GM12892 (cell line): ENCODE measurements around the gene ZDHHC14.

ENCODE experiments used
- DNase-seq: peaks from one replicate; pipeline ENCODE4 v3.0.0; 2011; ENCODE audit not compliant: insufficient read length
- FAIRE-seq: peaks from 2 replicates; lab custom pipeline; 2011; peaks lifted over from hg19 to GRCh38; lab: Jason Lieb, UNC
- POLR2A ChIP-seq: IDR thresholded peaks from 2 replicates; pipeline ENCODE4 v1.6.1; 2011; ENCODE audit warnings: low read depth, low read length, control low read depth
- POLR2AphosphoS5 ChIP-seq: IDR thresholded peaks from 2 replicates; pipeline ENCODE4 v1.6.1; 2011; ENCODE audit warnings: low read depth, low read length, control low read depth
- TAF1 ChIP-seq: IDR thresholded peaks from 2 replicates; pipeline ENCODE4 v1.6.1; 2011; ENCODE audit warnings: low read depth, mild to moderate bottlenecking, control low read depth, low read length, borderline replicate concordance

ZDHHC14 gene

DNA sequence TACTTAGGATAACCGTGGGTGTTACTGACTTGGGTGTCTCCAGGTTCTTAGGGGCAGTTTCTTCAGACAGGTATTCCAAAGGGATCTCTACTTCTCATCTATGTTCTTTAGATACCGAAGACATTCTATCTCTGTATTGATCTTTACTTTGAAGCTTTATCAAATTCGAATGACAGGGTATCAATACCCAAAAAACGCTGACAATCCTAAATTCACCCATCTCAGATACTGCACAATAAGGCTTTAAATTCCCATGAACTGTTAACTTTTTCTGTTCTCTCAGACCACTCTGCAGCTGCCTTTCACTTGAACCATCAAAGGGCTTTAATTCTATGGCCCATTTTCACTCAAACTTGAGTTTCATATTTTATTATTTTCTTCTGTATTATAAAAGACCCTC, 72.1 kb downstream of the ZDHHC14 start:
- TF ChIP-seq POLR2A (no peak), TAF1 (no peak), POLR2AphosphoS5 (no peak)
- DNase-seq (no peak), FAIRE-seq (no peak)

DNA sequence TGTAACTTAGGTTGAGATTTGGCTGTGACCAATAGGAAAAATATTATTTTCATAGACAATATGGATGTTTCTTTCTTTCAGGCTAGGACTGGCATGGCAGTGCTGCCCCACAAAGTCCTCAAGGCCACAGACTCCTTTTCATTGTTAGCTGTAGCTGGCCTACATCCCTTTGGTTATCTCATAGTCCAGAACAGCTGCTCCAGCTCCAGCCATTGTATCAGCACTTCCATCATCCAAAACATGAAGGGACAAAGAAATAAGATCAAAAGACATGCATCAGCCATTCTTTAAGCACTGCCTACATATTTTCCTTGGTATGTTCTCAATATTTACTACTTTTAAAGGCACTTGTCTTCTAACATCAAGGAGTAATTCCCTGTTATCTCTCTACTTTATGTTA, 73.0 kb downstream of the ZDHHC14 start:
- TF ChIP-seq TAF1, result no peak
- TF ChIP-seq POLR2AphosphoS5, result no peak
- no peak for TF ChIP-seq POLR2A
- no peak for FAIRE-seq
- DNase-seq, result no peak

DNA sequence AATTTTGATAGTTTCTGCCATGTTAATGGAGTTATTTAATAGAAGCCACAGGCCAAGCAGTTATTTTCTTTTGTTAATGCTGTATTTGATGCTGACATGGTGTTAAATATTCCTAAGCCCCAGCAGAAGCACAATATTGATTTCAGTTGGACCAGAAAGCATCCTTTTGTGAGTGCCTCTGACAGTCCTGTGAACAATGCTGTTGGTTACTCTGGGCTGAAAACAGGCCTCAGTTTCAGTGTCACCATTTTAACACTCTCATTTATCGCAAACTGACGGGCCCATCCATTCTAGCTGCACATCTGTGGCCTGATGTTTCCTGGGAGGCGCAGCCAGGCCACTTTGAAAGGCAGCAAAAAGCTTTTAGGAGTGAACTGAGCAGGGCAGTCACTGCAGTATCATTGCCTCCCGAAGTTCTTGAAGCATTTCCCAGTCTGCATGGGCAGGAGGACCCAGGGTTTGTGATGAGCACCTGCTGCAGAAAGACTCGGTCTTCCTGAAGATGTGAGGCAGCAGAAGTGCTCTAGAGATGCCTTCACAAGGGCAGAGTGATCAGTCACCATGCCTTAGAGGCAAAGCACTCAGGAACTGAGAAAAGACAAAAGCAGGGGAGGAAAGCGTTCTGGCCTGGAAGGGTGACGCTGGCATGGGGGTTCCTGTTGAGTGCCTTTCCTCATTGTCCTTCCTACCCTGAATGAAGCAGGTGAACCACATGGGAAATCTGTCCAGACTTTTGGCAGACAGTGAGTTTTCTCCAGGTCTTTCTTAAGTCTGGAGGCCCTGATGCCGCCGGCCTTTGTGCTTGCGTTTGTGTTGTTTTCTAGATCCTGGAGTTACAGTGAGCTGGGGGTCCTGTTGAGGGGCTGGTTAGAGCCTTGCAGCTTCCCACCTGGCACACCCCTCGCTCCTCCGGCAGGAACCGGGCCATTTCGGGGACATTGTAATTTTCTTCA, 74.0 kb downstream of the ZDHHC14 start:
- DNase-seq (no peak), FAIRE-seq (no peak)
- TF ChIP-seq POLR2AphosphoS5 (no peak), POLR2A (no peak), TAF1 (no peak)

DNA sequence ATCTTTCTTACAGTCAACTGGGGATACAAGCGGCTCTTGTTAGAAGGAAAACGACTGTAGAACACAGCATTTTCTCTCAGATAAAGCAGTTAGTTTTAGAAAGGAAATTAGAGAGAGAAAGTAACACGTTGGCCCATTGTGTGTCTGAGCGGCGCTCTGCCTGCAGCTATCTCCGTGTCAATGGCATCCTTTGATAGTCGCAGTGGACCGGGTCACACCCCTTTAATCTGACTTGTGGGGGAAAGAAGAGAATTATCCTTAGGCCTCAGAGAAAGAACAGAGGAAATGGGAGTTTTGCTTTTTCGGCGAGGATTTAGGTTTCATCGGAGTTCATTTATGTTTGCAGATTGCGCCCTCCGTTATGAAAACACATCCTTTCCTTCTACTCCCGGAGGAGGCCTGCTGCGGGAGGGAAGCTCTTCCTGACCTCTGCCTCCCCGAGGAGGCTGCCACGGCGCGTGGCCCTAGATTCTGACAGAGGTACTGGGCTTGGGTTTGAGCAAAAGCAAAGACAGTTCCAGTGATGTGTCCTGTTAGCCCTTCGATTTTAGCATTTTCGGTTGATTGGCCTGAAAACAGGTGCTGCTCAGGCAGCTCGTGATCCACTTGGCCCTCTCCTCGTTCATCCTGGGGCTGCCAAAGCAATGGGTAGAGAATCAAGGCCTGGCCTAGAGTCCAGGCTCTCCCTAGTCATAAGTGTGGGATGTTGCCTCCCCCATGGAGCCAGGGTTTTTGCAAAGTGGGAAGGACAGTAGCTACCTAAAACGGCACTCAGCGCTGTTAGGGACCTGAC, 74.9 kb downstream of the ZDHHC14 start:
- DNase-seq (no peak), FAIRE-seq (no peak)
- TF ChIP-seq POLR2AphosphoS5 (no peak), POLR2A (no peak), TAF1 (no peak)

DNA sequence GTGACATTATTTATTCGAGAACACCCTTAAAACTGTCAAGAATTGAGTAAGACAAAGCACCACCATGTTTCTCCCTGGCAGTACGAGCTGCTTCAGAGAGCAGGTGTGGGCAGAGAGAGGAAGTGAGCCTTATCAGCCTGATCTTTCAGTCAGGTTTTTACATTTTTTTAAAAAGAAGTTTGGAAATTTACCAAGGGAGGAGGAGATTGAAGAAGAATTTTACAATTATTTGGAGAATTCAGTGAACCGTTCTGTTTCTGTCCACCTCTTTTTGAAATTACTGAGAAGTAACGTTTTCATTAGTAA, 75.5 kb downstream of the ZDHHC14 start:
- DNase-seq (no peak), FAIRE-seq (no peak)
- TF ChIP-seq TAF1 (no peak), POLR2AphosphoS5 (no peak), POLR2A (no peak)

DNA sequence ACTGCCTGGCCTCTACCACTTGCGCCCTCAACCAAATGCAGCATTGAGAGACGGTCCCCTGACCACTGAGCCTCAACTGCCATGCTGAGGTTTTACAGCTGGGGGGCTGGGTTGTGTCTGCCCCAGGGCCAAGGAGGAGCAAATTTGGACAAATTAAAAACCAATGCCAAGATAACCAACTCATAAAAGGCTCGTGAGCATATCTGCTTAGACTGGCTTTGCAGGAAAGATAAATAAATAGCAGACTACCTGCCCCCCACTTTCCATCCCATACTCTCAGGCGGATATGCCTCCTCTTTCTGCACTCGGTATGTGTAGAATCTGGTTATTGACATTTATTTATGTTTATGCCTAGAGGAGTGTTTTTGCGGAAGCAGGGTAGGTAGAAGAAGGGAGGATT, 76.8 kb downstream of the ZDHHC14 start:
- FAIRE-seq (no peak), DNase-seq (no peak)
- TF ChIP-seq POLR2A, result no peak
- TF ChIP-seq TAF1, result no peak
- no peak for TF ChIP-seq POLR2AphosphoS5

DNA sequence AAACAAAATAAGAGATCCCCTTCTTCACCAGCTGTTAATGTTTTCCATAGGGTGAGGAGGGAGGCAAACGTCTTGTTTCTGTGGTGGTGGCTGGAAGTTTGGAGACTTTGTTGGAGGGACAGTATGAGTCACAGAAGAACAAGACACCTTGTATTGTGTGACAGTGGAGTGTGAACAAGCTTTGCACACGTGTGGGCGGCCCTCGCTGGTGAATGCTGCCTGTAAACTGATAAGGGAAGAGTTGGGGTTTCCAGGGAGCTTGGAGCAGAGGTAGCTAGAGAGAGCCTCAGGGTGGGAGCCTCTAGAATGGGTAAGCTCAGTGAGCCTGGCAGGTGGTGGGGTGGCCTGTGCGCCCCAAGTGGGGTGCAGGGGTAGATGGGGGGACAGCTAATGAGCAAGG, 78.3 kb downstream of the ZDHHC14 start:
- no peak for DNase-seq
- TF ChIP-seq POLR2A, result no peak
- no peak for TF ChIP-seq TAF1
- no peak for TF ChIP-seq POLR2AphosphoS5
- FAIRE-seq, result no peak

DNA sequence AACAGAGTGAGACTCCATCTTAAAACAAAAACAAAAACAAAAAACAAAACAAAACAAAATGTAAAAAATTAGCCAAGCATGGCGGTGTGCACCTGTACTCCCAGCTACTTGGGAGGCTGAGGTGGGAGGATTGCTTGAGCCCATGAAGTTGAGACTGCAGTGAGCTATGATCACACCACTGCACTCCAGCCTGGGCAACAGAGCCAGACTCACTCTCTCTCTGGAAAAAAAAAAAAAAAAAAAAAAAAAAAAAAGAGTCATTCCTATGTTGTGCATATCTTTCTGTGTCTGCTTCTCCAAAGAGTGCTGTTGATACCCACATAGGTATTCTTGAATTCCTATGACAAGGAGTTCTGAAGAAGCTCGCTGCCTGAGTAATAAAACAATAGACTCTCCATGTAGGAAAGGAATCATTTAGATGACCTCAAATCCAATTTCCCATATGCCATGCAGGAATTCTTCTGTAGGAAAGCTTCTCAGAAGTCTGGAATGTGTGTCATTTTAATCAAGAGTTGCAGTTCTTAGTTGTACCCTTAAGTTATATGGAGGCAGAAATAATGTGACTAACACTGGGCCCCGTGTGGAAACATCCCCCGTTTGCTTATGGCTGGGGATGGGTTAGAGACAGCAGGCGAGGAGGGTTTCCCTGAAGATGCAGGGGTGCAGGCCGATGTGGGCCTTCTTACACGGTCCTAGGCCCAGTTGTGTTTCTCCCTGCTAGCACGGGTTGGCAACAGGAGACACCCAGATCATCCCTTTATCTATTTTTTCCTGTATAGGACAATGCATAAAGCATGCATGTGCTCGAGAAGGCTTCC, 79.4 kb downstream of the ZDHHC14 start:
- FAIRE-seq (peak; percentile 90), DNase-seq (no peak)
- TF ChIP-seq POLR2AphosphoS5 (no peak), POLR2A (no peak), TAF1 (no peak)

DNA sequence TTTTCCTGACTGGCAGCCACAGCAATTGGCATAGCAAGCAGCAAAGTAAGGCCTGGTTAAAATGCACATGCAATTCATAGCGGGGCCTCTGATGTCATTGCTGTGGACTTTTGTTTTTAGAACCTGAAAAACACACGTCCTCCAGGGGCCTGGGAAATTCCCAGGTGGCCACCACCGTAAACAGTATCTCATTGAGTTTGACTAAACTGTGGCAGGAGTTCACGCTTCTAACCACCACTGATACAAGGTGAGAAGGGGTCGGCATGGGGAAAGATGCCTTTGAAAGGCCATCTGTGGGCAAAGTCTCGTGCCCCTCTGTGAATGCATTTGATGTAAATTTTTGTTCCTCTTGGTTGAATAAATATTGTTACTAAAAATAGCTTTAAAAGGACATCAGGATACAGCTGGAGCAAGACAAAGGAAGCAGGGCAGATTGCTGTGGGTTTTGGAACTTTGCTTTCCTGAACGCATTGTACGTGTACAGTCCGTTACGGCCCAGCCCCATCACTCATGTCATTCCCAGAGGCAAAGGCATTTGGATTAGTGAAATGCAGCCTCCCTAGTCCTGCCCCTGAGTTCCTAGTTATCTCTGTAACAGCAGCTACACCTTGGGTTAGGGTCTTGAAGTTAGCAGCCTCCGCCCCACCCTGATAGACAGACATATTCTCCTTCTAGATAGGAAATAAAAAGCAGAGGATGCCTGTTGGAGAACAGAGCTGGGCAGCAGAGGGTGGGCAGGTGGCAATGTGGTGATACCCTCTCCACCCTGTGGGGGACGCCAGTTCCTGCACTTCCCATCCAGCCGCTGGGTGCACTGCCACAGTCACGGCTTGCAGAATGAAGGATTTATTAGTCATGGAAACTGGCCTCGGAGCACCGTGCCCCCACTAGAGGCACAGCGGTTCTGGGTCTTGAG, 80.3 kb downstream of the ZDHHC14 start:
- no peak for TF ChIP-seq POLR2AphosphoS5
- TF ChIP-seq TAF1, result no peak
- no peak for TF ChIP-seq POLR2A
- FAIRE-seq (peak; percentile 84), DNase-seq (no peak)
